Pancreas (tissue), 10 donors: Measurements from ENCODE around the gene SLC38A6. TPM values are rescaled to one million over a fixed set of nuclear protein-coding genes. Genes with fewer than 3 reads are reported as not detected.

ENCODE experiments used
- ATAC-seq, 4 donors: fragments of 200-7000 bp; cut with Tn5 transposase; one replicate each; pipeline versions ENCODE4 v1.8.0 to v1.9.1; 2020; ENCODE audit warnings: mild to moderate bottlenecking in 4 of 4, moderate library complexity in 4 of 4
- DNase-seq, 6 donors: peaks; one replicate each; pipeline ENCODE4 v3.0.0-alpha.2; 2020
- FAIRE-seq: peaks from 2 replicates; lab custom pipeline; 2012; peaks lifted over from hg19 to GRCh38; lab: Jason Lieb, UNC
- H3K27ac ChIP-seq, 4 donors: fragments of 200-600 bp; sonication (generic); 1 replicate in 3 of 4; 2 replicates in 1 of 4; pipeline versions ENCODE4 v1.5.0 to v1.8.0; 2020
- H3K27me3 ChIP-seq, 4 donors: fragments of 200-600 bp; one replicate each; pipeline ENCODE4 v1.8.0; 2021
- H3K36me3 ChIP-seq, 3 donors: fragments of 200-600 bp; sonication (generic) in 1 of 3; one replicate each; pipeline versions ENCODE4 v1.5.0 to v1.8.0; 2020 to 2021
- H3K4me1 ChIP-seq, 3 donors: fragments of 200-600 bp; one replicate each; pipeline ENCODE4 v1.8.0; 2021
- H3K4me3 ChIP-seq, 4 donors: fragments of 200-600 bp; sonication (generic) in 2 of 4; one replicate each; pipeline versions ENCODE4 v1.5.0 to v1.8.0; 2020 to 2021
- H3K9me3 ChIP-seq, 4 donors: fragments of 200-600 bp; one replicate each; pipeline ENCODE4 v1.8.0; 2021
- CTCF ChIP-seq, 4 donors: fragments of 200-600 bp; sonication (generic) in 3 of 4; IDR thresholded peaks; one replicate each; pipeline versions ENCODE4 v1.5.0 to v1.8.0; 2021; ENCODE audit warnings: antibody characterized with exemption in 4 of 4
- WGBS, 2 donors: extraction: QIAGEN DNeasy Blood & Tissue Kit; methylation state at CpG; one replicate each; pipeline ENCODE4 v1.1.7; 2013; 5-methylcytosine and 5-hydroxymethylcytosine counted together
- intact Hi-C, 3 donors: fragments of 100-400 bp; cut with DNase I; formaldehyde crosslinking; loops; one replicate each; pipeline versions ENCODE4 v1.11.1 to v1.14.2; 2022
- polyA plus RNA-seq, 2 donors: library from polyadenylated mRNA; stranded (reverse); fragments of 200-250 nt; gene quantifications; one replicate each; pipeline ENCODE4 v1.2.3, GENCODE V29; 2013
- total RNA-seq, 6 donors: library from RNA; stranded (reverse); fragmentation: NEBNext Ultra II Directional in 4 of 6; extraction: Animal tissue kit (Norgen Biotek cat#: 25700) in 4 of 6; gene quantifications; one replicate each; pipeline versions ENCODE4 v1.2.1 to v1.2.4, GENCODE V29; 2021 to 2023
- donor health status: healthy with polysubstance abuse.
- donor health status: DM: no; HTN: no; CAD: no; lungs with moderate emphysema.
- donor health status: DM: no; HTN: no; CAD: no.
- donor health status: control.
- donor health status: control.
- donor health status: Bipolar disorder and iron deficiency.
- donor health status: DM: yes; HTN: yes; CAD: no.
- donor health status: DM: no; HTN: no; CAD: no.
- donor health status: DM: no; HTN: no; CAD: no.
- donor health status: DM: yes; HTN: yes; CAD: no.

SLC38A6 gene
- total and polyA plus RNA-seq, 8 donors = 2.2 to 8.6 (median 4.7) TPM

- H3K27ac ChIP-seq = no peak overlapping the region
- no peak overlapping the region for H3K4me3 ChIP-seq
- no peak for TF ChIP-seq CTCF (IDR thresholded peaks at IDR 0.05)
- WGBS, 2 donors = 63 to 72% methylated on average over 1 of the region's 1 CpG
- peaks cover 0 to 8% (median 0%) of the 10 kb centered on the region in 4 donors for H3K9me3 ChIP-seq
- no peaks in the 10 kb centered on the region for H3K4me1 ChIP-seq
- H3K36me3 ChIP-seq = no peaks in the 10 kb centered on the region
- intact Hi-C loops = no loop called here
- no peaks in the 10 kb centered on the region for H3K27me3 ChIP-seq
- FAIRE-seq (no peak), ATAC-seq (no peak), DNase-seq (no peak)
These were observed 24.4 kb upstream of the SLC38A6 start for GRCh38 chr14:60956632-60957031.

- ATAC-seq (no peak), DNase-seq (no peak), FAIRE-seq (no peak)
- Histone ChIP-seq H3K9me3 (peaks cover 0 to 8% (median 0%) of the 10 kb centered on the region in 4 donors), H3K4me3 (no peak overlapping the region), H3K27me3 (no peaks in the 10 kb centered on the region), H3K27ac (no peak overlapping the region), H3K4me1 (no peaks in the 10 kb centered on the region), H3K36me3 (no peaks in the 10 kb centered on the region)
- intact Hi-C loops = no loop called here
- TF ChIP-seq CTCF (IDR thresholded peaks at IDR 0.05) = no peak
These were observed 22.9 kb upstream of the SLC38A6 start for GRCh38 chr14:60958146-60958545.

- H3K36me3 ChIP-seq = no peaks in the 10 kb centered on the region
- ATAC-seq (no peak), FAIRE-seq (no peak), DNase-seq (no peak)
- no peaks in the 10 kb centered on the region for H3K9me3 ChIP-seq
- TF ChIP-seq CTCF (IDR thresholded peaks at IDR 0.05) = no peak
- WGBS, 2 donors = 57 to 58% methylated on average over 2 of the region's 2 CpGs
- no peak overlapping the region for H3K27ac ChIP-seq
- H3K4me1 ChIP-seq = no peaks in the 10 kb centered on the region
- H3K4me3 ChIP-seq = no peak overlapping the region
- intact Hi-C loops = no loop called here
- H3K27me3 ChIP-seq = no peaks in the 10 kb centered on the region
These were observed 17.3 kb upstream of the SLC38A6 start for GRCh38 chr14:60963761-60964160.

- ATAC-seq (no peak), DNase-seq (no peak), FAIRE-seq (no peak)
- Histone ChIP-seq H3K27me3 (no peaks in the 10 kb centered on the region), H3K9me3 (no peaks in the 10 kb centered on the region), H3K27ac (no peak overlapping the region), H3K36me3 (no peaks in the 10 kb centered on the region), H3K4me3 (no peak overlapping the region), H3K4me1 (no peaks in the 10 kb centered on the region)
- WGBS, 2 donors = 59 to 63% methylated on average over 2 of the region's 2 CpGs
- intact Hi-C loops = no loop called here
- no peak for TF ChIP-seq CTCF (IDR thresholded peaks at IDR 0.05)
These were observed 16.1 kb upstream of the SLC38A6 start for GRCh38 chr14:60964904-60965303.

GRCh38 chr14:60965402-60965801, 15.6 kb upstream of the SLC38A6 start:
- DNase-seq (no peak), ATAC-seq (peak in 2 of 4 donors; percentile 39 to 45), FAIRE-seq (no peak)
- Histone ChIP-seq H3K27ac (no peak overlapping the region), H3K9me3 (no peaks in the 10 kb centered on the region), H3K27me3 (no peaks in the 10 kb centered on the region), H3K4me3 (no peak overlapping the region), H3K36me3 (no peaks in the 10 kb centered on the region), H3K4me1 (no peaks in the 10 kb centered on the region)
- TF ChIP-seq CTCF (IDR thresholded peaks at IDR 0.05) = no peak
- intact Hi-C loops = no loop called here
